NOMO-1 treated with DMSO at 0.1 percent for 48 hours (cell line): ENCODE data around the gene C22orf15.

Experiments used
- DNase-seq: peaks from one replicate; lab custom pipeline; 2025; ENCODE audit not compliant: unreplicated experiment; lab: John Stamatoyannopoulos, UW

C22orf15 gene

GRCh38 chr22:23762842-23763578 lies at the start of gene C22orf15:
Gene C22orf15, plus strand, starts transcription at chr22:23762990. Its CDS starts 317 bp downstream, at chr22:23763307.
- no peak for DNase-seq

GRCh38 chr22:23713696-23714595 lies 48.8 kb upstream of the C22orf15 start:
- no peak for DNase-seq

DNA sequence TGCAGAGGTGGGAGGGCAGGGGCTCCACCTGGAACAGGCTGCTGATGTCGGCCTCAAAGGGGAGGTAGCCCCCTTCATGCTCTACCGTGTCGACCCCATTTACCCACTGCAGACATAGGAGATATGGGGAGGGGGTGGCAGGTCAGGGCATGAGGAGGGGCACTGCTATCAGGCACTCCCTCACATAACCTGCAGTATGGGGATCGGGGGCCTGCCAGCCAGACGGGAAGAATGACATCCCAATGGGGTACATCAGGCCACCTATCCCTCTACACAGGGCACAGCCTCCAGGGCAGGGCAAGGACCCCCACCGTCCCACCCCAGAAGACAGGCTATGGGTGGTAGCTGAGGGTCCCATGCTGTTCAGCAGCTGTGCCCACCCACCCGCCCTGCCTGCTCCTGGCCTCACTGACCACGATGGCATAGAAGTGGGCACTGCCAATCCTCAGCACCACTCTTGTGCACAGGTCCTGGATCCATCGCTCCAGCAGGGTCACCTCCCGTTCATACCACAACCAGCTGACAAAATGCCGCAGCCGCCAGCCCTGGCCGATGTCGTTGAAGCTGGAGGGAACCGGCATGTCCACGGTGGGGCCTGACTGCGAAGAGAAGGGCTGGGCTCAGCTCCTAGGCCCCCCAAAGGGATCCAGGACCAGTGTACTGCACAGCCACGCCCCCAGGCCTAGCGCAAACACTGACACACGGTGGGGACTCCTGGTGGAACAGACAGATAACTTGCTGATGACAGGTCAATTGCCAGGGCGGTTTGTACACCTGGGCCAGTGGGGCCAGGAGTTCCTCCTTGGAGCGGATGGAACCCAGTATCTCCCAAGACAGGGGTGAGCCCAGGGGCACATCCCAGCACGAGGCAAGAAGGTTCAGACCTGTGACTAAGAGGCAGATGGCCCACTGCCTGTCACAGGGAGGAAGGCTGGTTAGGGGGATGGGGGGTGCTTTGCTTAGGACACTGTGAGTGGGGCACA lies 47.9 kb upstream of the C22orf15 start:
- no peak for DNase-seq

DNA sequence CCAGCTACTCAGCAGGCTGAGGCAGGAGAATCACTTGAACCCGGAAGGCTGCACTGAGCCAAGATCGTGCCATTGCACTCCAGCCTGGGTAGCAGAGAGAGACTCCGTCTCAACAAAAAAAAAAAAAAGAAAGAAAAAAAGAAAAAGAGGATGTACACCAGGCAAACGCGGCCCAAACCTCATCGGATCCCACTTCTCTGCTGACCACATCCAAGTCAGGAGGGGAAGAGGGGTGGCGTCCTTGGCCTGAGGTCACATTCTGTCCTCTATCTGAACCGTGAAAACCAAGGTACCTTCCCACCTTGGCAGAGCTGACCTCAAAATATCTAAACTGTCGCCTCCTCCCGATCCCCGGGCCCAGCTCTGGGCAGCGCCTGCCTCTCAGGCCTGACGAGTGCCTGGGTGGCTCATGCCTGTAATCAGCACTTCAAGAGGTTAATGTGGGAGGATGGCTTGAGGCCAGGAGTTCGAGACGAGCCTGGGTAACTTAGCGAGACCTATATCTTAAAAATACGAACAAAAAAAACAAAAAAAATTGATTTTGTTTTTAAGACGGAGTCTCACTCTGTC lies 46.9 kb upstream of the C22orf15 start:
- no peak for DNase-seq

GRCh38 chr22:23716811-23717801 lies 45.7 kb upstream of the C22orf15 start:
- DNase-seq: peak; percentile 75

DNA sequence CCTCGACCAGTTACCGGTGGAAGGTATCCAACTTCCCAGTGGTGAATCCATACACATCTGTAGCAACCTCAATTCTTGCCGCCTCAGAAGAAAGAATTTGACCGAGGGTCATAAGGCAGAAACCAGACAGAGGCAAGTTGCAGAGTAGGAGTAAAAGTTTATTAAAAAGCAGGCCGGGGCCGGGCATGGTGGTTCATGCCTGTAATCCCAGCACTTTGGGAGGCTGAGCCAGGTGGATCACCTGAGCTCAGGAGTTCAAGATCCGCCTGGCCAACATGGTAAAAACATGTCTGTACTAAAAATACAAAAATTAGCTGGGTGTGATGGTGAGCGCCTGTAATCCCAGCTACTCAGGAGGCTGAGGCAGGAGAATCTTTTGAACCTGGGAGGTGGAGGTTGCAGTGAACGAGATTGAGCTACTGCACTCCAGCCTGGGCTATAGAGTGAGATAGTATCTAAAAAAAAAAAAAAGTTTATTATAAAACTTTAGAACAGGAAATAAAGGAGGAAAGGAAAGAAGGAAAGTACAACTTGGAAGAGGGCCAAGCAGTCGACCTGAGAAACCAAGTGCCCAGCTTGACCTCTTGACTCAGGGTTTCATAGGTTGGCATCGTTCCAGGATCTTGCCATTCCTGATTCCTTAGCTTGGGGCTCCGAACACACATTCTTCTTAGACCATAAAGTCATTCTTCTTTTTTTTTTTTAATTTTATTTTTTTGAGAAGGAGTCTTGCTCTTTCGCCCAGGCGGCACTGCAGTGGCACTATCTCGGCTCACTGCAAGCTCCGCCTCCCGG lies 44.2 kb upstream of the C22orf15 start:
- DNase-seq: no peak

DNA sequence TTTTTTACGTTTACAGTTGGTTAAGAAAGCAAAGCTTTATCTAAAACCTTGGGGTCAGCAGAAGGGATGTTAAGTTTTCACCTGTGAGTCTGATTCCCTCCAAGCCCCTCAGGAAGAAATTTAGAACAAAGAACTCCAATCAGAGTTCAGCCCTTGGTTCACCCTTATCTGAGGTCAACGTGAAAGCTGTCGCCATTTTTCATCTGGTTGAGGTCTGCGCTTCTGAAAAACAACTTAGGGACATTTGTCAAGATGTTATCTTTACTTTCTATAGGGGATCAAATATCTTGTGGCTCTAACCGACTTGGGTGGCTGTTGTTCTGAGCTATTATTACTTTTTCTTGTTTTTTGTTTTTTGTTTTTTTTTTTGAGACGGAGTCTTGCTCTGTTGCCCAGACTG lies 41.9 kb upstream of the C22orf15 start:
- no peak for DNase-seq

GRCh38 chr22:23722160-23722559 lies 40.6 kb upstream of the C22orf15 start:
- no peak for DNase-seq

- no peak for DNase-seq
These were observed 40.1 kb upstream of the C22orf15 start for GRCh38 chr22:23722724-23723123.

GRCh38 chr22:23728108-23728507 lies 34.7 kb upstream of the C22orf15 start:
- DNase-seq: peak; percentile 27

DNA sequence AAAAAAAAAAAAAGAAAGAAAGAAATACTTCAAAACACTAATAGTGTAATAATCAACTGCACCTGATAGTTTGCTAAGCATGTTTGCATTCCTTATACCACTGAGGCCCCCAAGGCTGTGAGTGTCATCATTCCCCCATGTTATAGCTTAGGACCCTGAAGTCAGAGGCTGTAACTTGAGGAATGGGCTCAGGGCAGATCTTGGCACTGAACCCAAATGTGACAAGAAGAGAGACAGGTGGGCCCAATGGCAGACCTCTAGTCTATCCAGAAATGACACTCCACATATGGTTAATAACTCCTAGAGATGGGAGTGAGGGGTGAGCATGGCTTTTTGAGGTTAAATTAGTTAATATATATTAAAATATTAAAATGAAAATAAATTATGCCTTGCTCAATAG lies 25.1 kb upstream of the C22orf15 start:
- DNase-seq: no peak

GRCh38 chr22:23742505-23743264 lies 20.1 kb upstream of the C22orf15 start:
- no peak for DNase-seq

DNA sequence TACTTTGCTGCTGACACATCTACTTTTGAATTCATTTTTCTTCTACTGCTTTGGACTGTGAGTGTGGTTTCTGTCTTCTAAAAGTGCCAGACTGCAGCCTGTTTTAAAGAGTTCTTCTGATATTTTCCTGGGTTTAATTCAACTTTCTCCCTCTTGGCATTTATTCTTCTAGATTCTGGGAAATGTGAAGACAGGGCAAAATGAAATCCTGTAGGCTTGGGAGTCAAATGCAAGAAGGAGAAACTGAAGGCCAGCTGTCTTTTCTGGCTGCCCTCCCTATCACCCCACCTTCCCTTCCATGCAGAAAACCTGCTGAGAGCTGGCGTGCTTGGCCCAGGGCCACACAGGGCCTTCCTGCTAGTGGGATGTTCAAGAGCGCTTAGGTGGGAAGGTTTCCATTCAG lies 19.5 kb upstream of the C22orf15 start:
- no peak for DNase-seq

DNA sequence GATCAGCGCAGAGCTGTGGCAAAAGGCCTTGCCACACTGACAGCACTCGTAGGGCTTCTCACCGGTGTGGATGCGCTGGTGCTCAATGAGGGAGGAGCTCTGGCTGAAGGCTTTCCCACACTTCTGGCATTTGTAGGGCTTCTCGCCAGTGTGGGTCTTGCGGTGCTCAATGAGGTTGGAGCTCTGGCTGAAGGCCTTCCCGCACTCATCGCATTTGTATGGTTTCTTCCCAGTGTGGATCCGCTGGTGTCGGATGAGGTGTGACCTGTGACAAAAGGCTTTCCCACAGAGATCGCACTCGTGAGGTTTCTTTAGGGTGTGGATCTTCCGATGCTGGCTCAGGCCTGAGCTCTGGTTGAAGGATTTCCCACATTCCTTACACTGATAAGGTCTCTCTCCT lies 18.8 kb upstream of the C22orf15 start:
- no peak for DNase-seq

GRCh38 chr22:23744485-23744884 lies 18.3 kb upstream of the C22orf15 start:
- DNase-seq: no peak

DNA sequence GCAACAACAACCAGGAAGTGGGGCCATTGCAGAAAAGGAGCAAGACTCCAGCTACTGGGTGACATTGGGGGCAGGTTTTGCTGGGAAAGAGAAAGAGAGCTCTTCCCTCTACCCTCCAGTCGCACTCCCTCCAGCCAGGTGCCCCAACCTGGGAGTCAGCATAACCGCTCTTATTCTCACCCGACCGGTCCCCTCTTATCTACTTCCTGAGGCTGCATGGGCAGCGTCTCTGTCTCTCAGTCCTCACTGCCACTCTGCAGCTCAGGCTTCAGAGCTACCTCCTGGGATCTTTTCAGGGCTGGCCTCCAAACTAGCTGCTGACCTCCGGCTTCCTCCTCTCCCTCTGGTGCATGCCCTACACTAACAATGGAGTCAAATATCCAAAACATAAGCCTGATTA lies 17.0 kb upstream of the C22orf15 start:
- no peak for DNase-seq

- peak; percentile 65 for DNase-seq
These were observed 12.9 kb upstream of the C22orf15 start for GRCh38 chr22:23749841-23750301.

GRCh38 chr22:23750367-23750713 lies 12.4 kb upstream of the C22orf15 start:
- no peak for DNase-seq
